Inflammatory macrophage (primary cell): ENCODE results near the gene TMEM178B.
A peak's percentile ranks its signal among the peaks of the same experiment; 100 is the strongest.
"Not testable (repeated sequence)": the region's sequence is repeated elsewhere in the genome, so short reads cannot be mapped to it uniquely, and the experiment has no call there.

Experiments
- DNase-seq, 2 donors: peaks; one replicate each; pipeline ENCODE4 v3.0.0-alpha.2; 2020 to 2022

Gene TMEM178B

GRCh38 chr7:141397236-141398163 lies 323.6 kb downstream of the TMEM178B start:
- no peak for DNase-seq

- no peak for DNase-seq
These were observed 326.5 kb downstream of the TMEM178B start for GRCh38 chr7:141400356-141400755.

- no peak for DNase-seq
These were observed 328.6 kb downstream of the TMEM178B start for GRCh38 chr7:141402277-141402996.

- DNase-seq, result not testable (repeated sequence)
These were observed 330.0 kb downstream of the TMEM178B start for GRCh38 chr7:141403846-141404245.

GRCh38 chr7:141406347-141406746 lies 332.5 kb downstream of the TMEM178B start:
- DNase-seq, result no peak

GRCh38 chr7:141407893-141408292 lies 334.0 kb downstream of the TMEM178B start:
- no peak for DNase-seq

GRCh38 chr7:141408440-141408839 lies 334.6 kb downstream of the TMEM178B start:
- DNase-seq, result no peak

- no peak for DNase-seq
These were observed 335.4 kb downstream of the TMEM178B start for GRCh38 chr7:141409219-141409618.

GRCh38 chr7:141409801-141410329 lies 336.0 kb downstream of the TMEM178B start:
- DNase-seq, result no peak

- DNase-seq, result no peak
These were observed 336.6 kb downstream of the TMEM178B start for GRCh38 chr7:141410353-141411000.

- DNase-seq, result no peak
These were observed 337.3 kb downstream of the TMEM178B start for GRCh38 chr7:141411133-141411532.

GRCh38 chr7:141415999-141416398 lies 342.1 kb downstream of the TMEM178B start:
- no peak for DNase-seq

GRCh38 chr7:141416650-141417270 lies 342.9 kb downstream of the TMEM178B start:
- no peak for DNase-seq

GRCh38 chr7:141417506-141417905 lies 343.6 kb downstream of the TMEM178B start:
- no peak for DNase-seq

GRCh38 chr7:141418066-141418465 lies 344.2 kb downstream of the TMEM178B start:
- DNase-seq, result peak; percentile 20 to 21

- DNase-seq, result no peak
These were observed 347.4 kb downstream of the TMEM178B start for GRCh38 chr7:141421306-141421705.

GRCh38 chr7:141427134-141427533 lies 353.3 kb downstream of the TMEM178B start:
- DNase-seq, result no peak

- no peak for DNase-seq
These were observed 356.7 kb downstream of the TMEM178B start for GRCh38 chr7:141430455-141431139.

- no peak for DNase-seq
These were observed 357.2 kb downstream of the TMEM178B start for GRCh38 chr7:141431140-141431479.

GRCh38 chr7:141431711-141432110 lies 357.8 kb downstream of the TMEM178B start:
- DNase-seq, result no peak

- DNase-seq, result no peak
These were observed 359.8 kb downstream of the TMEM178B start for GRCh38 chr7:141433698-141434097.

GRCh38 chr7:141436139-141436538 lies 362.3 kb downstream of the TMEM178B start:
- no peak for DNase-seq
